GM19372 (cell line): ENCODE results near the gene ETV2.
"Not testable (repeated sequence)": the region's sequence is repeated elsewhere in the genome, so short reads cannot be mapped to it uniquely, and the experiment has no call there.

Source experiments
- ATAC-seq: cut with Tn5 transposase; IDR thresholded peaks from one replicate; pipeline ENCODE4 v1.9.1; 2021; ENCODE audit warnings: mild to moderate bottlenecking, low read depth, moderate library complexity; ENCODE audit not compliant: unreplicated experiment

ETV2 gene

GRCh38 chr19:35641515-35642151 lies at the start of gene ETV2:
TSS of gene ETV2 (plus strand) at chr19:35641745. CDS start at chr19:35642461, 716 bp downstream.
- ATAC-seq = no peak

GRCh38 chr19:35592226-35592625 lies 49.3 kb upstream of the ETV2 start:
- ATAC-seq = no peak

GRCh38 chr19:35595026-35595425 lies 46.5 kb upstream of the ETV2 start:
- not testable (repeated sequence) for ATAC-seq

- ATAC-seq = no peak
Measured at GRCh38 chr19:35595928-35596327, 45.6 kb upstream of the ETV2 start.

DNA sequence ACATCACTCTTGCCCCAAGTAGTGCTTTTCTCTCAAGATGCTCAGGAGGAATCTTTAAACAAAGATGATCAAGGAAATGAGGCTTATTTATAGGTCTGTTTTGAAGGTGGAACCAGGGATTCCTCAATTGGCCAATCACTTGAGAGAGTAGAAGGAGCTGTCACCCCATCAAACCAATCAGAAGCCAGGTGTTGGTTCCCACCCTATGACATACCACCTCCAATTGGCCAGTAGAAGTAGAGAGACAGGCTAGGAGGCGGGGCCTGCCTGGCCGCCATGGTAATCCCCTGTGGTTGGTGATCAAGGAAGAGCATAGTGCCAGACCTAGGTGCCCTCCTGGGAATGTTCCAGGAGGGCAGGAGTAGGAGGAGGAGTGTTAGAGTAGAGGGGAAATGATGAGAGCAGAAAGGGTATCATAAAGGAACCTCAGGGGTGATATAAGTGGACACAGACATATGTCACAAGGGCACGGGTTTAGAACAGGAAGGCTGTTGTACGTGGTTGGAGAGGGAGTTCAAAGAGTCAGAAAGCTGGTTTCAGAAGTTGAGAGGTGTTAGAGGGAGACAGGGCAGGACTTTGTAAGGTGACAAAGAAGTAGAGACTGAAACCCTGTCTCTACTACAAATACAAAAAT lies 45.1 kb upstream of the ETV2 start:
- peak; percentile 68 for ATAC-seq

- no peak for ATAC-seq
Measured at GRCh38 chr19:35601971-35602370, 39.6 kb upstream of the ETV2 start.

DNA sequence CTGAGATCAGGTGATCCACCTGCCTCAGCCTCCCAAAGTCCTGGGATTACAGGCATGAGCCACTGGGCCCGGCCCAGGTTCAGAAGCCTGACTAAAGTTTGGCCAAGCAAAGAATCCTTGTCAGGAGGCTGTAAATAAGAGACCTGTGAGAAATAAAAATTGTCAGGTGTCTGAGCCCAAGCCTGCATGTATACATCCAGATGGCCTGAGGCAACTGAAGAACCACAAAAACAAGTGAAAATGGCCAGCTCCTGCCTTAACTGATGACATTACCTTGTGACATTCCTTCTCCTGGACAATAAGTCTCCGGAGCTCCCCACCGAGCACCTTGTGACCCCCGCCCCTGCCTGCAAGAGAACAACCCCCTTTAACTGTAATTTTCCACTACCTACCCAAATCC lies 37.1 kb upstream of the ETV2 start:
- ATAC-seq = not testable (repeated sequence)

- not testable (repeated sequence) for ATAC-seq
Measured at GRCh38 chr19:35607170-35607569, 34.4 kb upstream of the ETV2 start.

DNA sequence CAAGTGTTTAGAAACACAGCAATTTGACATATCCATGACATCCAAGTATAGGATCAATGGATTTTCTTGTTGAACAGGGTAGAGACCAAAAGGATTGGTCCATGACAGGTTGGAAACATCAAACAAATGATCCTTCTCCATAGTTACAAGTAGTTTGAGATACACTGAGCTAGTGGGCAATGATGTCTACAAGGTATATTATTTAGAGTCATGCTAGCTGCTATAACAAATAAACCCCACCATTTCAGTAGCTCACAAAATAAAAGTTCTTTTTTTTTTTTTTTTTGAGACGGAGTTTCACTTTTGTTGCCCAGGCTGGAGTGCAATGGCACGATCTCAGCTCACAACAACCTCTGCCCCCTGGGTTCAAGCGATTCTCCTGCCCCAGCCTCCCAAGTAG lies 33.9 kb upstream of the ETV2 start:
- ATAC-seq = no peak

- no peak for ATAC-seq
Measured at GRCh38 chr19:35608251-35608650, 33.3 kb upstream of the ETV2 start.

GRCh38 chr19:35609851-35610353 lies 31.6 kb upstream of the ETV2 start:
- no peak for ATAC-seq

- no peak for ATAC-seq
Measured at GRCh38 chr19:35612224-35612558, 29.4 kb upstream of the ETV2 start.

GRCh38 chr19:35612559-35613321 lies 28.8 kb upstream of the ETV2 start, which contains the start of gene HAUS5:
TSS of gene HAUS5 (plus strand) at chr19:35612735. CDS start at chr19:35612795, 60 bp downstream.
- peak; percentile 87 for ATAC-seq

DNA sequence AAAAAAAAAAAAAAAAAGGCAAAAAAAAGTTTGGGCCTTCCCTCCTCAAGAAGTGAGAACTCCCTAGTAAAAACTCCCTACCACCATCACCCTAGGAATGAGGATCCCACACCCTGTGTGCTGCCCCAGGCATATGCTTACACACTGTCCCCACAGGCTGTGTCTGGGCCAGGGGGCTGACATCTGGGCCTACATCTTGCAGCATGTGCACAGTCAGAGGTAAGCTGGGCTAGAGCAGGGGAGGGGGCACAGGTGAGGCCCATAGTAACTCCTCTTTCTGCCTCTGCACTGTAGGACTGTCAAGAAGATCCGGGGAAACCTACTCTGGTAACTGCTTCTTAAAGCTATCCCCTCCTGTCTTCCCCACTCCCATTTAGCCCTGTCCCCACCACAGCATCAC lies 28.0 kb upstream of the ETV2 start:
- ATAC-seq = no peak

DNA sequence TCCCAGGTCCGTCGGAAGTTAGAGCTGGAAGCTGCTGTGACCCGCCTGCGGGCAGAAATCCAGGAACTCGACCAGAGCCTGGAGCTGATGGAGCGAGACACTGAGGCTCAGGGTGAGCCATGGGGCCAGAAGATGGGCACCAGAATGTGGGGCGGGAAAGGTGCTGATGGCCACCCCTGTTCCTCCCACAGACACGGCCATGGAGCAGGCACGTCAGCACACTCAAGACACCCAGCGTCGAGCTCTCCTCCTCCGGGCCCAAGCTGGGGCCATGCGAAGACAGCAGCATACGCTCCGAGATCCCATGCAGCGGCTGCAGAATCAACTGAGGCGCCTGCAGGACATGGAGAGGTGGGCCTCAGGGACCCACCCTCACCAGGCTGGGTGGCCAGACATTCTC lies 26.5 kb upstream of the ETV2 start:
- ATAC-seq = no peak

- ATAC-seq = no peak
Measured at GRCh38 chr19:35618857-35619256, 22.7 kb upstream of the ETV2 start.

DNA sequence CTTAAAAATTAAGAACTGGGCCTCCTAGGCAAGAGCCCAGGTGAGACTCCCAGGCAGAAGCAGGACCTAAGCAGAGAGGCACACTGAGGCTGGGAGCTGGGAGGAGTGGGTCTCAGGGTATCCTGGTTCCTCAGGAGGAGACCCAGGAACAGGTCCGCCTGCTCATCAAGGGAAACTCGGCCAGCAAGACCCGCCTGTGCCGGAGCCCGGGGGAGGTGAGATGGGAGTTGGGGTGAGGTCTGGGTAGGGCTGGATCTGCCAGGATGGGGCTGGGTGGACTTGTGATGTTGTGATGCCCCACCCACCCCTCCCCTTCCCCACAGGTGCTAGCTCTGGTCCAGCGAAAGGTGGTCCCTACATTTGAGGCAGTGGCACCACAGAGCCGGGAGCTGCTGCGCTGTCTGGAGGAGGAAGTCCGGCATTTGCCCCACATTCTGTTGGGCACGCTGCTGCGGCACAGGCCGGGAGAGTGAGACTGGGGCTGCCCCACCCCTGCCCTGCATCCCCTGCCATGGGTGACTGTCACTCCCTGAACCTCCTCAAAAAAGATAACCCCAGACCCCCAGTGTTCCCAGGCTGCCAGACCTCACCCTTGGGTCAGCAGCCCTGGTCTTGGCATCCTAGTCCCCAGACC lies 22.1 kb upstream of the ETV2 start:
- no peak for ATAC-seq

GRCh38 chr19:35620001-35620400 lies 21.5 kb upstream of the ETV2 start:
- ATAC-seq = no peak

DNA sequence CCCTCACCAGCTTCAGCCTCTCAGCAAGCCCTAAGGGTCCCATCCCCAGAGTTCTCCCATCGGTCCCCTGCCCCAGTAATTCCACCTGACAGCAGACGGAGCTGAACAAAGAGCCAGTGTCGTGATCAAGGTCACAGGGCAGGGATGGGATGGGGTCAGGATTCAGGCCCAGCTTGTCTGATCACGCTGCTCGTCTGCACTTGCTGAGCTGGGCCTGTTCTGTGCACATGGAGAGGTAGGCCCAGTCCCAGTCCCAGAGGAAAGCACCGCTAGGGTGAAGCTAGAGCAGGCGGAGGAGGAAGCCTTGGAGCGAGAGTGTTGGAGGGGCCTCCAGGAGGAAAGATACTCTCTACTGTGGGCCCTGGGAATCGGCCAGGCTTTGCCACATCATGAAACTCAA lies 19.8 kb upstream of the ETV2 start:
- no peak for ATAC-seq

DNA sequence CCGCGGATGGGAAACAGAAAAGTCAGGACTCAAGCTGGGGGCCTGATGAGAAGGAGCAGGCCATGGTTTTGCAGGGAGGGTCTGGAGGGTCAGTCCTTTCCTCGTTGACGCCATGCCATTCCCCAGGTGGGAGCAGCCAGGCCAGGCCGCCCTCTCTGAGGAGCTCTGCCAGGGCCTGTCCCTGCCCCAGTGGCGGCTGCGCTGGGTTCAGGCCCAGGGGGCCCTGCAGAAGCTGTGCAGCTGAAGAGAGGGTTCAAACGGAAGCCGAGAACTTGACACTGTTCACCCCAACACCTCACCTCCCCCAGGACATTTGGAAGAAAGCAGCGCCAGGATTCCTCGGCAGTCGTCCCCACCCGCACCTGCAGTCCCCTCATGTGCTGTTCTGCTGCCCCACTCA lies 18.8 kb upstream of the ETV2 start:
- ATAC-seq = no peak
